Chondrocyte (in vitro differentiated cells): Measurements from ENCODE around the gene PASK. TPM values are rescaled to one million over a fixed set of nuclear protein-coding genes. Genes with fewer than 3 reads are reported as not detected.

Experiments used
- DNase-seq: peaks from one replicate; pipeline ENCODE4 v3.0.0; 2021; ENCODE audit warnings: mixed read lengths, low spot score
- H3K27ac Mint-ChIP-seq: one replicate; pipeline ENCODE4 v1.8.0; 2021; ENCODE audit warnings: mild to moderate bottlenecking, moderate library complexity, mixed read lengths; ENCODE audit not compliant: unreplicated experiment
- H3K27me3 Mint-ChIP-seq: 2 replicates; pipeline ENCODE4 v1.8.0; 2021; ENCODE audit warnings: low read depth, mixed read lengths
- H3K36me3 Mint-ChIP-seq: 2 replicates; pipeline ENCODE4 v1.8.0; 2021; ENCODE audit warnings: low read depth, mixed read lengths
- H3K4me1 Mint-ChIP-seq: 2 replicates; pipeline ENCODE4 v1.8.0; 2021; ENCODE audit warnings: low read depth, mild to moderate bottlenecking, mixed read lengths
- H3K4me3 Mint-ChIP-seq: one replicate; pipeline ENCODE4 v1.8.0; 2021; ENCODE audit warnings: mild to moderate bottlenecking, moderate library complexity, mixed read lengths; ENCODE audit not compliant: unreplicated experiment
- H3K9me3 Mint-ChIP-seq: 2 replicates; pipeline ENCODE4 v1.8.0; 2021; ENCODE audit warnings: low read depth, mixed read lengths
- total RNA-seq: library from RNA; stranded (reverse); gene quantifications from 3 replicates; pipeline ENCODE4 v1.2.1, GENCODE V29; 2021
- TF ChIP-seq, protein P1 (sequence below): fragments of 200-600 bp; sonication (generic); IDR thresholded peaks from 2 replicates; pipeline ENCODE4 v1.5.0; 2021; ENCODE audit warnings: antibody characterized with exemption, mild to moderate bottlenecking, moderate library complexity

The PASK gene
- total RNA-seq, 1 donor from 2014 or later, result 4.5 TPM

DNA sequence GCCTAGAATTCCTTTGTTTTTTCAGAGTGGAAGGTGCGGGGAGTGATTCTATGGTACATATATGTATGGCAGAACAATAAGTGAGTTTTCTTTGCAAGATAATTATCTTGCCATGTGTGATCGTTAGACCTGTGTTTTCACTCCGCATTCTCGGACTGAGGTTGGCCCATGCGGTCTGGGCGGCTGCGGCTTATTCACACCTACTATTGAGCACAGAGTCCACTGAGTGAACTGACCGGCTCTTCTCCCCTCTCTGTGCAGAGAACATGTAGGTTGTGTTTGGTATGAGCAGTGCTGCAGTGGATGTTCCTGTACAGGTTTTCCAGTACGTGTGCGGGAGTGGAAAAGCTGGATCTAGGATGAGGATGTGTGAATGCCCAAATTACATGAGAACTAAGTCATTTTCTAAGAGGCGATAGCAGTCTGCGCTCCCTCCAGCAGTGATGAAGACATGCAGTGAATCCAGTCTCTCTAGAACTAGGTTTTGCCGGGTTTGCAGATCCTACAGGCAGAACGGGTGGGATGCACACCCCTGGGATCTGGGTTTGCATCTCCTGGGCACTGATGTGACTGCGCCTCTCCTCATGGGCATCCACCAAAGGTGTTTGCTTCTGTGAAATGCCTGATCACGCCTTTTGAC lies 74.3 kb downstream of the PASK start:
- H3K27ac Mint-ChIP-seq, result no peak overlapping the region
- H3K4me3 Mint-ChIP-seq, result no peak overlapping the region
- TF ChIP-seq, protein P1, sequence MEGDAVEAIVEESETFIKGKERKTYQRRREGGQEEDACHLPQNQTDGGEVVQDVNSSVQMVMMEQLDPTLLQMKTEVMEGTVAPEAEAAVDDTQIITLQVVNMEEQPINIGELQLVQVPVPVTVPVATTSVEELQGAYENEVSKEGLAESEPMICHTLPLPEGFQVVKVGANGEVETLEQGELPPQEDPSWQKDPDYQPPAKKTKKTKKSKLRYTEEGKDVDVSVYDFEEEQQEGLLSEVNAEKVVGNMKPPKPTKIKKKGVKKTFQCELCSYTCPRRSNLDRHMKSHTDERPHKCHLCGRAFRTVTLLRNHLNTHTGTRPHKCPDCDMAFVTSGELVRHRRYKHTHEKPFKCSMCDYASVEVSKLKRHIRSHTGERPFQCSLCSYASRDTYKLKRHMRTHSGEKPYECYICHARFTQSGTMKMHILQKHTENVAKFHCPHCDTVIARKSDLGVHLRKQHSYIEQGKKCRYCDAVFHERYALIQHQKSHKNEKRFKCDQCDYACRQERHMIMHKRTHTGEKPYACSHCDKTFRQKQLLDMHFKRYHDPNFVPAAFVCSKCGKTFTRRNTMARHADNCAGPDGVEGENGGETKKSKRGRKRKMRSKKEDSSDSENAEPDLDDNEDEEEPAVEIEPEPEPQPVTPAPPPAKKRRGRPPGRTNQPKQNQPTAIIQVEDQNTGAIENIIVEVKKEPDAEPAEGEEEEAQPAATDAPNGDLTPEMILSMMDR, result no peak
- H3K36me3 Mint-ChIP-seq, result peaks cover 2% of the 10 kb centered on the region
- H3K27me3 Mint-ChIP-seq, result peaks cover 19% of the 10 kb centered on the region
- no peak for DNase-seq
- no peaks in the 10 kb centered on the region for H3K4me1 Mint-ChIP-seq
- H3K9me3 Mint-ChIP-seq, result no peaks in the 10 kb centered on the region

DNA sequence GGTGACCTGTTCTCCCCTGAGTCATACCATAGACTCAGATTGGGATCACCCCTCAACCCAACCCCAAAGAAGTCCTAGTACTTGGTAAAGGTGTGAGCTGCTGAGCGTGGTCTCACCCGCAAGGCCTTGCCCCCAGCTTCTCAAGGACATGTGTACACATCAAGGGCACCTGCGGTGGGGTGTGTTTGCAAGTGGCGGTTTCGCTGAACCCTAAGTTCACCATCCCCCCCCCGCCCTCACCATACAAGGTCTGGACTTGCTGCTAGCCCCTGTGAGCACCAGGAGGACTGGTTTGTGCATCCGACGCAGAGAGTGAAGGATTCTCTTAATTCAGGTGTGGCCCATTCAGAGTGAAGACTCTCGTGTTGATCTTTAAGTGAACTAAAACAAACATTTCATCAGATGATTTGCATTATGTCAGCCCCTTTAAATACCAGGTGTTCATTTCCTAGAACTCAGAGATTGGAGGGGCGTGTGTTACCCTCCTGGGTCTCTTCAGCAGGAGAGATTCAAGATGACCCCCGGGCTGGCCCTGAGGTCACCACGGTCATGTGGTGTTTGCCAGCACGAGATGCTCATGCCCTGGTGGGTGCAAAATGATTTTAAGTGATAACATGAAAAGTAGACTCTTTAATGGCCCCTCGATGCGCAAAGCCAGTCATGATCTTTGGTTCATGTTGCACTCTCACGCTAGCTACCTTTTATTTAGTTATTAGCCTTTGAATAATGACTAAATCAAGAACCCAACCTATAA lies 75.0 kb downstream of the PASK start:
- no peak for DNase-seq
- no peak overlapping the region for H3K27ac Mint-ChIP-seq
- no peaks in the 10 kb centered on the region for H3K9me3 Mint-ChIP-seq
- H3K4me1 Mint-ChIP-seq, result no peaks in the 10 kb centered on the region
- TF ChIP-seq, protein P1, result no peak
- no peak overlapping the region for H3K4me3 Mint-ChIP-seq
- H3K36me3 Mint-ChIP-seq, result peaks cover 2% of the 10 kb centered on the region
- peaks cover 19% of the 10 kb centered on the region for H3K27me3 Mint-ChIP-seq

DNA sequence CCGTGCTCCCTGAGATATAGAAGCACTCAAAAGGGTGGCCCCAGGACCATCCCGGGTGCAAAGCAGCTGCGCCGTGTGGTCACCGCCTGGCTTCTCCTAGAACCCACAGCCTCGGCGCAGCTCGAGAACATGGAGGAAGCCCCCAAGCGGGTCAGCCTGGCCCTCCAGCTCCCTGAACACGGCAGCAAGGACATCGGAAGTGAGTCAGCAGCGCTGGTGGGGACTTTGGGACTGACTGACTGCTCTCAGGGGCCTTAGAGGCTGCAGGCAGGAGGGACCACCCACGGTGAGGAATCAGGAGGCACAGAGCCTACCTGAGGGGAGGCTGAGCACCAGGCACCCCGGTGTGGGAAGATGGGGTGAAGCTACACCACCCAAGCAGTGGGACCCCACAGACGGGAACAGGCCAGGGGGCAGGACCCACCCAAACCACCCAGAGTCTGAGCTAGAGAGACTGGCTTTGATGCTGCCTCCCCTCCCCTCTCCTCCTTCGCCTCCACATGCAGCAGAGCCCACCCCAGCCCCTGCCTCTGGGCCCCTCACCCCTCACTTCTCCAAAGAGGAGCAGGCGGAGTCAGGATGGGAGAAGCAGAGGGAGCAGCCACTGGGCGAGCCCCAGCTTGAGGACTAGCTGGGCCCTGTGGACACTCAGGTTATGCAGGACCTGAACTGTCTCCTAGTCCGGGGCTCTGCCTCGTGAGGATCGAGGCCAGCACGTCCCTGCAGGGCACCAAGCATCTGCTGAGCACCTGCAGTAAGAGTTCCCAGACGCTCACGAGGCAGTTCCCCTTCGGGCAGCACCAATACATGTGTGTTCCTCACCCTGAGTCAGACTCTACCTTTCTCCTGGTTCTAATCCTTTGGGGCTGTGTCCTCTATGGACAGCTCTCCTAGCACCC lies 75.9 kb downstream of the PASK start:
- no peaks in the 10 kb centered on the region for H3K4me1 Mint-ChIP-seq

DNA sequence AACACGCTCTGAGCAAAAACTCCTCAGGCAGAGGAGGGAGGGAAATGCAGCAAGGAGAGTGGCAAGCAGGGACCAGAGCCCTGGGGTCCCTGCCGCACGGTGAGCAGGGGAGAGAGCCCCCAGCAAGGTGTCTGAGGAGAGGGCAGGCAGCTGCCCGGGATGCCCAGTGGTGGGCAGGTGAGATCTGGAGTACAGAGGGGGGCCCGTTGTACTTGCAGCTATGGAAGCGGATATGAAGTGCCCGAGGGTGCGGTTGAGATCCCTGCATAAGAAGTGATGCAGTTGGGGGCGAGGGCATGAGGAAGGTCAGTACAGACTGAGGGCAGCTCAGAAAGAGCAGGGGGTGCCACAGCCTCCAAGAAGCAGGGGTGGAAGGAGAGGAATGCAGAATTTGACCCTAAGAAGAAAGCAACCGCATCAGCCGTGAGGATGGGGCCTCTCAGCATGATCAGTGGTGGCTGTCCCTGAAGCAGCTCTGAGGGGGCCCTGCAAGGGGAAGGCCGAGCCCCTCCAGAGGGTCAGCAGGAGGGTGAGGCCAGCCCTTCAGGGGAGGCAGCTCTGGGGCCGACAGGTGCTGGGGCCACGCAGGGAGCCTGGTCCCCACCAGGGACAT lies 76.6 kb downstream of the PASK start:
- peaks cover 23% of the 10 kb centered on the region for H3K27me3 Mint-ChIP-seq
- H3K36me3 Mint-ChIP-seq, result peaks cover 2% of the 10 kb centered on the region
- no peaks in the 10 kb centered on the region for H3K4me1 Mint-ChIP-seq
- DNase-seq, result no peak
- no peaks in the 10 kb centered on the region for H3K9me3 Mint-ChIP-seq
- no peak overlapping the region for H3K27ac Mint-ChIP-seq
- TF ChIP-seq, protein P1, result no peak
- no peak overlapping the region for H3K4me3 Mint-ChIP-seq

More for the DNA sequence above, 75.9 kb downstream of the PASK start:
- Mint-ChIP-seq H3K9me3 (no peaks in the 10 kb centered on the region), H3K36me3 (peaks cover 2% of the 10 kb centered on the region), H3K27ac (no peak overlapping the region), H3K27me3 (peaks cover 23% of the 10 kb centered on the region), H3K4me3 (no peak overlapping the region)
- TF ChIP-seq, protein P1, result no peak
- DNase-seq, result no peak
